C4-2B (cell line): ENCODE data around the gene EXD3.

ENCODE experiments used
- CTCF ChIP-seq: fragments of 450-650 bp; conservative IDR thresholded peaks from 2 replicates; pipeline ENCODE4 v1.5.1; 2017; ENCODE audit warnings: mild to moderate bottlenecking
- ZFX ChIP-seq: fragments of 450-650 bp; IDR thresholded peaks from 2 replicates; pipeline ENCODE4 v1.6.1; 2017

- TF ChIP-seq CTCF: no peak
- TF ChIP-seq ZFX: no peak
Measured at GRCh38 chr9:137375321-137376058, 47.5 kb downstream of the EXD3 start.
